Omental fat pad (tissue), 4 donors: ENCODE results near the gene NEDD8. TPM values are rescaled to one million over a fixed set of nuclear protein-coding genes. Genes with fewer than 3 reads are reported as not detected.

Experiments
- ATAC-seq: fragments of 150-250 bp; one replicate; pipeline ENCODE4 v1.9.1; 2016; ENCODE audit warnings: mild to moderate bottlenecking, moderate library complexity; ENCODE audit not compliant: low FRiP score
- DNase-seq: peaks from one replicate; pipeline ENCODE4 v3.0.0-alpha.2; 2019; ENCODE audit warnings: low spot score
- CTCF ChIP-seq, 3 donors: fragments of 450-650 bp; IDR thresholded peaks; one replicate each; pipeline ENCODE4 v1.5.1; 2016 to 2017; ENCODE audit warnings: antibody characterized with exemption in 3 of 3, mild to moderate bottlenecking in 3 of 3, moderate library complexity in 2 of 3
- small RNA-seq: library from RNA; depleted of rRNA; stranded (forward); fragments of <200 nt; gene quantifications from one replicate; pipeline ENCODE3, GENCODE V24; 2016
- total RNA-seq, 4 donors: library from RNA; depleted of rRNA; stranded (reverse); fragments of >200 nt; gene quantifications; one replicate each; pipeline ENCODE4 v1.1.0, GENCODE V29; 2016

The NEDD8 gene
- total RNA-seq, 4 donors from 2014 or later = 98.4 to 184 (median 126) TPM

GRCh38 chr14:24176599-24176998 is 55.6 kb downstream of the NEDD8 start:
- ATAC-seq = no peak
- no peak for TF ChIP-seq CTCF (IDR thresholded peaks at IDR 0.05)
- DNase-seq = no peak

- no peak for ATAC-seq
- DNase-seq = no peak
- no peak for TF ChIP-seq CTCF (IDR thresholded peaks at IDR 0.05)
Observed at GRCh38 chr14:24172871-24173281, 59.3 kb downstream of the NEDD8 start.

GRCh38 chr14:24172261-24172860 is 59.8 kb downstream of the NEDD8 start:
- DNase-seq (no peak), ATAC-seq (peak; percentile 2)
- TF ChIP-seq CTCF (IDR thresholded peaks at IDR 0.05) = no peak

- ATAC-seq (peak; percentile 92), DNase-seq (peak; percentile 46)
- TF ChIP-seq CTCF (IDR thresholded peaks at IDR 0.05) = no peak
Observed at GRCh38 chr14:24171422-24172260, 60.5 kb downstream of the NEDD8 start, which contains the start of gene REC8. Gene REC8, plus strand, starts transcription at chr14:24172080. Its CDS starts 473 bp downstream, at chr14:24172553.

GRCh38 chr14:24167469-24168114 is 64.6 kb downstream of the NEDD8 start:
- no peak for TF ChIP-seq CTCF (IDR thresholded peaks at IDR 0.05)
- no peak for ATAC-seq

More at GRCh38 chr14:24167469-24168114, 64.6 kb downstream of the NEDD8 start:
- no peak for DNase-seq

Small RNA genes lying within 50 kb of the gene (small RNA-seq; reads per million reads assigned to genes)
- gene AL136295.4 = not detected
- not detected for gene CHMP4A
- gene IPO4 = not detected
- not detected for gene MDP1

Other genes starting within 250 kb of the NEDD8 start
- 10 to 100 TPM; 10.6 to 17.7 (median 15.2) TPM for gene DHRS4L2, start 243.4 kb downstream of the NEDD8 start, total RNA-seq
- gene CARMIL3, start 180.4 kb downstream of the NEDD8 start, total RNA-seq = under 1 TPM; 0.06 to 0.72 (median 0.30) TPM
- gene CPNE6, start 160.8 kb downstream of the NEDD8 start, total RNA-seq = not detected
- gene PCK2, start 138.1 kb downstream of the NEDD8 start, total RNA-seq = 10 to 100 TPM; 33.6 to 53.4 (median 42.9) TPM
- gene DCAF11, start 117.6 kb downstream of the NEDD8 start, total RNA-seq = 10 to 100 TPM; 50.1 to 76.0 (median 54.4) TPM
- 1 to 10 TPM in 3 of 4 donors, under 1 TPM in 1; 0.94 to 4.3 (median 1.3) TPM for gene NRL, start 117.4 kb downstream of the NEDD8 start, total RNA-seq
- gene FITM1, start 101.7 kb downstream of the NEDD8 start, total RNA-seq = 1 to 10 TPM in 2 of 4 donors, under 1 TPM in 1, not detected in 1; 0.96 to 2.8 (median 1.2) TPM
- 100 to 1,000 TPM in 1 of 4 donors, 10 to 100 TPM in 3; 89.1 to 158 (median 96.8) TPM for gene PSME1, start 96.2 kb downstream of the NEDD8 start, total RNA-seq
- 10 to 100 TPM in 2 of 4 donors, 1 to 10 TPM in 2; 6.3 to 15.3 (median 10.0) TPM for gene EMC9, start 90.8 kb downstream of the NEDD8 start, total RNA-seq
- gene PSME2, start 85.8 kb downstream of the NEDD8 start, total RNA-seq = 10 to 100 TPM; 32.8 to 86.4 (median 70.3) TPM
- 10 to 100 TPM; 26.6 to 64.2 (median 37.8) TPM for gene RNF31, start 84.9 kb downstream of the NEDD8 start, total RNA-seq
- 100 to 1,000 TPM in 1 of 4 donors, 10 to 100 TPM in 3; 39.4 to 126 (median 66.3) TPM for gene IRF9, start 71.1 kb downstream of the NEDD8 start, total RNA-seq
- gene REC8, start 60.3 kb downstream of the NEDD8 start, total RNA-seq = 10 to 100 TPM in 3 of 4 donors, 1 to 10 TPM in 1; 6.7 to 31.4 (median 16.3) TPM
- 100 to 1,000 TPM in 1 of 4 donors, 10 to 100 TPM in 3; 24.1 to 108 (median 34.4) TPM for gene IPO4, start 43.6 kb downstream of the NEDD8 start, total RNA-seq
- gene TM9SF1, start 36.9 kb downstream of the NEDD8 start, total RNA-seq = 10 to 100 TPM; 54.9 to 65.5 (median 60.9) TPM
- gene TSSK4, start 26.7 kb downstream of the NEDD8 start, total RNA-seq = under 1 TPM in 2 of 4 donors, not detected in 2; 0.36 to 0.46 TPM
- gene CHMP4A, start 18.9 kb downstream of the NEDD8 start, total RNA-seq = 10 to 100 TPM; 51.8 to 82.7 (median 64.7) TPM
- 10 to 100 TPM in 3 of 4 donors, 1 to 10 TPM in 1; 9.0 to 18.1 (median 12.5) TPM for gene MDP1, start 16.3 kb downstream of the NEDD8 start, total RNA-seq
- 10 to 100 TPM; 36.3 to 69.0 (median 47.0) TPM for gene GMPR2, start 562 bp upstream of the NEDD8 start, total RNA-seq
- 10 to 100 TPM; 46.1 to 80.1 (median 63.6) TPM for gene TINF2, start 10.3 kb upstream of the NEDD8 start, total RNA-seq
- 100 to 1,000 TPM in 2 of 4 donors, 10 to 100 TPM in 1, 1 to 10 TPM in 1; 2.0 to 114 (median 79.1) TPM for gene TGM1, start 30.8 kb upstream of the NEDD8 start, total RNA-seq
- gene RABGGTA, start 39.2 kb upstream of the NEDD8 start, total RNA-seq = 10 to 100 TPM; 20.7 to 30.9 (median 25.0) TPM
- 10 to 100 TPM; 14.3 to 42.5 (median 23.7) TPM for gene DHRS1, start 67.4 kb upstream of the NEDD8 start, total RNA-seq
- gene NOP9, start 67.5 kb upstream of the NEDD8 start, total RNA-seq = 10 to 100 TPM; 13.9 to 22.2 (median 17.8) TPM
- 10 to 100 TPM in 3 of 4 donors, 1 to 10 TPM in 1; 9.1 to 23.8 (median 14.3) TPM for gene CIDEB, start 75.6 kb upstream of the NEDD8 start, total RNA-seq
- 1 to 10 TPM; 4.7 to 9.0 (median 7.9) TPM for gene LTB4R2, start 77.8 kb upstream of the NEDD8 start, total RNA-seq
- gene LTB4R, start 79.1 kb upstream of the NEDD8 start, total RNA-seq = 10 to 100 TPM in 3 of 4 donors, 1 to 10 TPM in 1; 5.0 to 16.7 (median 12.6) TPM
- gene ADCY4, start 102.7 kb upstream of the NEDD8 start, total RNA-seq = 100 to 1,000 TPM in 1 of 4 donors, 10 to 100 TPM in 2, 1 to 10 TPM in 1; 9.7 to 144 (median 45.6) TPM
- gene RIPK3, start 107.6 kb upstream of the NEDD8 start, total RNA-seq = 10 to 100 TPM in 2 of 4 donors, 1 to 10 TPM in 2; 9.0 to 18.0 (median 13.2) TPM
- gene NFATC4, start 135.8 kb upstream of the NEDD8 start, total RNA-seq = 10 to 100 TPM in 3 of 4 donors, 1 to 10 TPM in 1; 9.2 to 53.3 (median 23.3) TPM
- gene NYNRIN, start 166.6 kb upstream of the NEDD8 start, total RNA-seq = 10 to 100 TPM in 3 of 4 donors, 1 to 10 TPM in 1; 4.6 to 24.9 (median 13.0) TPM
- gene CBLN3, start 197.3 kb upstream of the NEDD8 start, total RNA-seq = 1 to 10 TPM; 1.2 to 4.4 (median 2.8) TPM
- 10 to 100 TPM; 32.1 to 77.1 (median 43.5) TPM for gene KHNYN, start 197.6 kb upstream of the NEDD8 start, total RNA-seq
- gene SDR39U1, start 210.4 kb upstream of the NEDD8 start, total RNA-seq = 10 to 100 TPM; 28.4 to 35.9 (median 31.8) TPM